Aorta (tissue), 5 donors: ENCODE data around the gene SMAD4. TPM values are rescaled to one million over a fixed set of nuclear protein-coding genes. Genes with fewer than 3 reads are reported as not detected.
"Not testable (repeated sequence)": the region's sequence is repeated elsewhere in the genome, so short reads cannot be mapped to it uniquely, and the experiment has no call there.

Experiments used
- ATAC-seq: fragments of 200-7000 bp; cut with Tn5 transposase; one replicate; pipeline ENCODE4 v1.9.1; 2022; ENCODE audit warnings: moderate library complexity; ENCODE audit not compliant: low FRiP score
- DNase-seq, 2 donors: peaks; one replicate each; pipeline ENCODE4 v3.0.0-alpha.2; 2020
- H3K27ac ChIP-seq, 2 donors: one replicate each; pipeline ENCODE4 v1.5.1; 2013; ENCODE audit warnings: low read length in 2 of 2, mild to moderate bottlenecking in 2 of 2, moderate library complexity in 2 of 2, control low read depth in 1 of 2, inconsistent platforms in 1 of 2, low read depth in 1 of 2
- H3K27me3 ChIP-seq, 2 donors: one replicate each; pipeline ENCODE4 v1.6.1; 2013; ENCODE audit warnings: control low read depth in 1 of 2, low read length in 1 of 2, mild to moderate bottlenecking in 1 of 2, moderate library complexity in 1 of 2; ENCODE audit not compliant: insufficient read depth in 2 of 2, control insufficient read depth in 1 of 2
- H3K36me3 ChIP-seq, 2 donors: one replicate each; pipeline ENCODE4 v1.6.1; 2013; ENCODE audit warnings: control low read depth in 1 of 2, low read length in 1 of 2, mild to moderate bottlenecking in 1 of 2; ENCODE audit not compliant: insufficient read depth in 2 of 2, control insufficient read depth in 1 of 2
- H3K4me1 ChIP-seq, 2 donors: one replicate each; pipeline ENCODE4 v1.6.1; 2013; ENCODE audit warnings: low read length in 2 of 2, control low read depth in 1 of 2, mild to moderate bottlenecking in 1 of 2, moderate library complexity in 1 of 2; ENCODE audit not compliant: insufficient read depth in 2 of 2, control insufficient read depth in 1 of 2
- H3K4me3 ChIP-seq, 2 donors: one replicate each; pipeline ENCODE4 v1.5.1; 2013; ENCODE audit warnings: low read length in 2 of 2, control low read depth in 1 of 2, mild to moderate bottlenecking in 1 of 2
- H3K9me3 ChIP-seq: one replicate; pipeline ENCODE4 v1.6.1; 2013; ENCODE audit warnings: mild to moderate bottlenecking, low read length; ENCODE audit not compliant: control insufficient read depth
- WGBS, 2 donors: extraction: QIAGEN DNeasy Blood & Tissue Kit; methylation state at CpG; one replicate each; pipeline ENCODE4 v1.1.7; 2013; 5-methylcytosine and 5-hydroxymethylcytosine counted together
- intact Hi-C, 2 donors: fragments of 100-400 bp; cut with DNase I; formaldehyde crosslinking; loops; one replicate each; pipeline versions ENCODE4 v1.14.2 to v1.15.0; 2022
- polyA plus RNA-seq, 2 donors: library from polyadenylated mRNA; stranded (reverse); fragments of 200-250 nt; gene quantifications; one replicate each; pipeline ENCODE4 v1.2.3, GENCODE V29; 2013
- total RNA-seq, 2 donors: library from RNA; stranded (reverse); fragmentation: NEBNext Ultra II Directional; extraction: Animal tissue kit (Norgen Biotek cat#: 25700); gene quantifications; one replicate each; pipeline ENCODE4 v1.2.1, GENCODE V29; 2021
- donor health status: healthy with polysubstance abuse.
- donor health status: Bipolar disorder and iron deficiency.
- donor health status: DM: no; HTN: no; CAD: no.
- donor health status: DM: no; HTN: no; CAD: no.
- donor health status: DM: yes; HTN: yes; CAD: no.

The SMAD4 gene
- total and polyA plus RNA-seq, 4 donors: 26.9 to 136 (median 72.4) TPM

DNA sequence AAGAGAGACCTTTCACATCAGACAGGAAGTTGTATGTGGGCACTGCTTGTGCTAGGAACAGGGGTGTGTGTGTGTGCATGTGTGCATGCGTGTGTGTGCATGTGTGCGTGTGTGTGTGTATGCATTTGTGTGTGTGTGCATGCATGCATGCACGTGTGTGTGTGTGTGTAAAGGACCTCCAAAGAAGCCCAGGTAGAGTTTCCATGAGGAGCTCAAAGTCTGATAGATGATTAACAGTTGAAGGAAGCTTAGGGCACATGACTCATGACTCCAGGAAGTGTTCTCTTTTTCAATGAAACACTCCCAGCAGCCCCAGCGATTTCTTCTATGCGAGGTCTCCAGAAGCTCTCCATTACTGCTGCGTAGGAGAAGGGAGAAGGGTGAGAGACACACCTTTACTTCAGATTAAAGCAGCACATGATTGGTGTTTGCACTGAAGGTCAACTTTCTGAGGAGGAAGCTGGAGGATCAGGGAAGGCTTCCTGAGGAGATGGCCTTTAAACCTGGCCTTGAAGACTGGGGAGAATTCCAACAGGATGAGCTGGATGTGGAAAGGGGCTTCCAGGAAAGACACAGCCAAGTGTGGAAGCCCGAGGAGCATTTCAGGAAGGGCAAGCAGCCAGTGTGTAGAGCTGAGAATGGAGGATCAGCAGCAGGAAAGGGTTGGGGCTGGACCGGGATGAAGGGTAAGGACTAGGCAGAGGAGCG lies 77.7 kb downstream of the SMAD4 start:
- peak in 1 of 2 donors; percentile 33 for DNase-seq
- no peaks in the 10 kb centered on the region for H3K27me3 ChIP-seq
- no peak overlapping the region for H3K27ac ChIP-seq
- WGBS, 2 donors: 79 to 80% methylated on average over 9 of the region's 9 CpGs
- ATAC-seq: no peak
- intact Hi-C loops: no loop called here
- no peak overlapping the region for H3K4me3 ChIP-seq
- H3K4me1 ChIP-seq: no peaks in the 10 kb centered on the region
- no peaks in the 10 kb centered on the region for H3K36me3 ChIP-seq
- H3K9me3 ChIP-seq: no peaks in the 10 kb centered on the region

DNA sequence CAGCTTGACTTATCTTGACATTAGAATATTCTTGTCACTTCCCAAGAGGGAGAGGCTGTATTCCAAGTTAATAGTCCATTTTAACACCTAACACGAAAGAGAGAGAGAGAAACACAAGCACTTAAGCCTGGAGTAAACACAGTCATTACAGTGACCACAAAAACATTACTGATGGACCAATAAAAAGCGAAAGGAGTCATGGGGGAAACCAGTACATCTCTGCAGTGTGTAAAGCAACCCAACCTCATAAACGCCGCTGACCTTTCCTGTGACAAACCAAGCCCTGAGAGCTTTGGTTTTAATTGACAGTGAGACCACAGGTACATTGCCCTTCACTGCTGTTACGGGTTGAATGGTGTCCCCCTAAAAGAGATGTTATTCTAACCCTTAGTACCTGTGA lies 78.3 kb downstream of the SMAD4 start:
- Histone ChIP-seq H3K27me3 (no peaks in the 10 kb centered on the region), H3K9me3 (no peaks in the 10 kb centered on the region), H3K36me3 (no peaks in the 10 kb centered on the region), H3K4me1 (no peaks in the 10 kb centered on the region), H3K4me3 (no peak overlapping the region), H3K27ac (no peak overlapping the region)
- ATAC-seq (no peak), DNase-seq (peak in 1 of 2 donors; percentile 22)
- intact Hi-C loops: no loop called here
- WGBS, 2 donors: 91% methylated on average over 5 of the region's 5 CpGs

DNA sequence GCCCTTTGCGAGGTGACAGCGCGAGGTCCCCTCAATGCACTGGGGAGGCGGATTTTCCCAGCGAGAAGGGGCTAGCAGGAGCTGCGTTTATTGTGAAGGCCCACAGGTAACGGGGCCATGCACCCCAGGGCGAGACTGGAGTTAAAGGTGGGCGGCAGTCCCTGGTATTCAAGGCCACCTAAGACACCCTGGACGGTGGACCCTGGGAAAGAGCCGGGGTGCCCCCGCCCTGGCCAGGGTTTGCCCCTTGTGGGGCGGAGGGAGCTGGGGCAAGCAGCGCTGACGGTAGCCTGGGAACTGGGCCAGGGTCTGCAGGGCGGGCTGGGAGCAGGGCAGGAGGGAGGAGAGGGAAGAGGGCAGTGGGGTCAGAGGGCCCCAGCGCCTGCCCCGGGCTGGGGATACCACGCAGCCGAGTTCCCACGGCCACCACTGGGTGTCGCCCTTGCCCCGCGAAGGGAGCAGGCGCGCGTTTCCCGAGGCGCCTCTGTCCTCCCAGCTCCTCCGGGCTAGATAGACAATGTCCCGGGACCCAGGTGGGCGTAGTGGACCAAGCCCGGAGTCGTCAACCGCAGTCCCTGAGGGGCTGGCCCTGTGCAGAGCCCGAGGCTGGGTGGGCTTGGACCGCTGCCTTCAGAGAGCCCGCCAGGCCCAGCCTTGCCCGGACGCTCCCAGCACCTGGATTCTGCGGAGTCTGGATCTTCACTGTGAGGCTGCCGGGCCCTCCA lies 80.2 kb downstream of the SMAD4 start:
- Histone ChIP-seq H3K9me3 (no peaks in the 10 kb centered on the region), H3K27me3 (no peaks in the 10 kb centered on the region), H3K27ac (no peak overlapping the region), H3K36me3 (no peaks in the 10 kb centered on the region), H3K4me3 (no peak overlapping the region), H3K4me1 (no peaks in the 10 kb centered on the region)
- DNase-seq (peak; percentile 57 to 90), ATAC-seq (peak; percentile 83)
- WGBS, 2 donors: 36 to 38% methylated on average over 41 to 42 of the region's 42 CpGs
- intact Hi-C loops: loop anchor here in 1 of 2 donors (10.0 kb wide), 1 partner anchor 275 kb away; no protein-coding TSS in a partner anchor

DNA sequence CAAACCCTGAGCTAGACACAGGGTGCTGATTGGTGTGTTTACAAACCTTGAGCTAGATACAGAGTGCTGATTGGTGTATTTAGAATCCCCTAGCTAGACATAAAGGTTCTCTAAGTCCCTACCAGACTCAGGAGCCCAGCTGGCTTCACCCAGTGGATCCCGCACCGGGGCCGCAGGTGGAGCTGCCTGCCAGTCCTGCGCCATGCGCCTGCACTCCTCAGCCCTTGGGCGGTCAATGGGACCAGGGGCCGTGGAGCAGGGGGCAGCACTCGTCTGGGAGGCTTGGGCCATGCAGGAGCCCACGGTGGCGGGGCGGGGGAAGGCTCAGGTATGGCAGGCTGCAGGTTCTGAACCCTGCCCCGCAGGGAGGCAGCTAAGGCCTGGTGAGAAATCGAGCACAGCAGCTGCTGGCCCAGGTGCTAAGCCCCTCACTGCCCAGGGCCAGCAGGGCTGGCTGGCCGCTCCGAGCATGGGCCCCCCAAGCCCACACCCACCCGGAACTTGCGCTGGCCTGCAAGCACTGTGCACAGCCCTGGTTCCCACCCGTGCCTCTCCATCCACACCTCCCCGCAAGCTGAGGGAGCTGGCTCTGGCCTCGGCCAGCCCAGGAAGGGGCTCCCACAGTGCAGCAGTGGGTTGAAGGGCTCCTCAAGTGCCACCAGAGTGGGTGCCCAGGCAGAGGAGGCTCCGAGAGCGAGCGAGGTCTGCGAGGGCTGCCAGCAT lies 81.8 kb downstream of the SMAD4 start:
- H3K4me1 ChIP-seq, H3K9me3 ChIP-seq, H3K36me3 ChIP-seq, ATAC-seq, H3K4me3 ChIP-seq, H3K27ac ChIP-seq, H3K27me3 ChIP-seq: not testable (repeated sequence)
- WGBS, 2 donors: 96 to 98% methylated on average over 24 of the region's 24 CpGs
- intact Hi-C loops: loop anchor here in 1 of 2 donors (10.0 kb wide), 1 partner anchor 273 kb away; no protein-coding TSS in a partner anchor
- peak in 1 of 2 donors; percentile 50 for DNase-seq

GRCh38 chr18:51116996-51117395 lies 87.0 kb downstream of the SMAD4 start:
- not testable (repeated sequence) for H3K27ac ChIP-seq, ATAC-seq, H3K9me3 ChIP-seq, H3K27me3 ChIP-seq, H3K4me1 ChIP-seq, H3K4me3 ChIP-seq, H3K36me3 ChIP-seq
- 96 to 100% methylated on average over 10 to 25 of the region's 25 CpGs for WGBS, 2 donors
- DNase-seq: peak in 1 of 2 donors; percentile 51
- intact Hi-C loops: loop anchor here in 1 of 2 donors (10.0 kb wide), 1 partner anchor 268 kb away; no protein-coding TSS in a partner anchor

GRCh38 chr18:51119561-51119960 lies 89.5 kb downstream of the SMAD4 start:
- H3K4me1 ChIP-seq, H3K9me3 ChIP-seq, ATAC-seq, H3K27me3 ChIP-seq, H3K4me3 ChIP-seq, H3K36me3 ChIP-seq, H3K27ac ChIP-seq: not testable (repeated sequence)
- DNase-seq: peak in 1 of 2 donors; percentile 49
- intact Hi-C loops: loop anchor here in 1 of 2 donors (10.0 kb wide), 1 partner anchor 265 kb away; no protein-coding TSS in a partner anchor
- WGBS, 2 donors: 91 to 96% methylated on average over 11 of the region's 11 CpGs

- not testable (repeated sequence) for H3K4me1 ChIP-seq, H3K9me3 ChIP-seq, H3K27ac ChIP-seq, ATAC-seq, H3K27me3 ChIP-seq, H3K4me3 ChIP-seq, H3K36me3 ChIP-seq
- intact Hi-C loops: loop anchor here in 1 of 2 donors (10.0 kb wide), 1 partner anchor 265 kb away; no protein-coding TSS in a partner anchor
- DNase-seq: peak in 1 of 2 donors; percentile 30
- WGBS, 2 donors: 97 to 98% methylated on average over 16 of the region's 16 CpGs
Observed at GRCh38 chr18:51119976-51120375, 90.0 kb downstream of the SMAD4 start.

DNA sequence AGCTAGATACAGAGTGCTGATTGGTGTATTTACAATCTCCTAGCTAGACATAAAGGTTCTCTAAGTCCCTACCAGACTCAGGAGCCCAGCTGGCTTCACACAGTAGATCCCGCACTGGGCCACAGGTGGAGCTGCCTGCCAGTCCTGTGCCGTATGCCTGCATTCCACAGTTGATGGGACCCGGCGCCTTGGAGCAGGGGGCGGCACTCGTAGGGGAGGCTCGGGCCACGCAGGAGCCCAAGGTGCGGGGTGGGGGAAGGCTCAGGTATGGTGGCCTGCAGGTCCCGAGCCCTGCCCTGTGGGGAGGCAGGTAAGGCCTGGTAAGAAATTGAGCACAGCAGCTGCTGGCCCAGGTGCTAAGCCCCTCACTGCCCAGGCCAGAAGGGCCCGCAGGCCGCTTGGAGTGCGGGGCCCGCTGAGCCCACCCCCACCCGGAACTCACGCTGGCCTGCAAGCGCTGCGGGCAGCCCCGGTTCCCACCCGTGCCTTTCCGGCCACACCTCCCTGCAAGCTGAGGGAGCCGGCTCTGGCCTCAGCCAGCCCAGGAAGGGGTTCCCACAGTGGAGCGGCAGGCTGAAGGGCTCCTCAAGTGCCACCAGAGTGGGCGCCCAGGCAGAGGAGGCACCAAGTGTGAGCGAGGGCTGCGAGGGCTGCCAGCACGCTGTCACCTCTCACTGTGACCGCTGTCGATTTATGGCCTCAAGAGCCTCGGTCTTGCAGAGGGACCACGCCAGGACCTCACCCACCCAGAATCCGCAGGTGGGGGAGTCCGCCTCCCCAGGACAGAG lies 91.0 kb downstream of the SMAD4 start:
- intact Hi-C loops: no loop called here
- DNase-seq: peak in 1 of 2 donors; percentile 47
- Histone ChIP-seq H3K9me3 (no peaks in the 10 kb centered on the region), H3K36me3 (no peaks in the 10 kb centered on the region), H3K4me3 (no peak overlapping the region), H3K27ac (no peak overlapping the region), H3K4me1 (no peaks in the 10 kb centered on the region), H3K27me3 (no peaks in the 10 kb centered on the region)
- ATAC-seq: no peak
- 96 to 97% methylated on average over 33 of the region's 33 CpGs for WGBS, 2 donors
